HepG2 (cell line): ENCODE results near the gene MED13L.

Experiments used
- PHF21A ChIP-seq: sonication (generic); formaldehyde crosslinking; IDR thresholded peaks from 2 replicates; pipeline ENCODE4 v1.5.0; 2020; ENCODE audit warnings: mild to moderate bottlenecking, missing genetic modification reagents
- TARDBP ChIP-seq: sonication (generic); formaldehyde crosslinking; IDR thresholded peaks from 2 replicates; pipeline ENCODE4 v1.8.0; 2022; ENCODE audit warnings: mild to moderate bottlenecking, missing genetic modification reagents

DNA sequence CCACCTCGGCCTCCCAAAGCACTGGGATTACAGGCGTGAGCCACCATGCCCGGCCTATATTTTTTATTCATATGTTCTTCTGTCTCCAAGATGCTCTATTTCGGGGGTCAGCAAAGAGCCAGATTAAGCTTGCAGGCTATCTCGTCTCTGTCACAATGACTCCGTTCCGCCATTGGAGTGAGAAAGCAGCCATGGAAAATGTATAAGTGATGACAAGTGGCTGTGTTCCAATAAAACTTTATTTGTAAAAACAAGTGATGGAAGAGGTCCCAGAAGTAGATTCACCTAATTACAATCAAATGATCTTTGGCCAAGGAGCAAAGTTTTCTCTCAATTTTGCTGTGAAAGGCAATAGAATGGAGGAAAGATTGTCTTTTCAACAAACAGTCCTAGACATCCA is 342.6 kb downstream of the MED13L start:
- no peak for TF ChIP-seq PHF21A (CRISPR knock-in tag)
- no peak for TF ChIP-seq TARDBP (CRISPR knock-in tag)
